H1 (cell line): ENCODE results near the gene NLRP3. TPM values are rescaled to one million over a fixed set of nuclear protein-coding genes. Genes with fewer than 3 reads are reported as not detected.

Experiments used
- ATF3 ChIP-seq: IDR thresholded peaks from 2 replicates; pipeline ENCODE4 v1.6.1; 2011; ENCODE audit warnings: low read depth, mild to moderate bottlenecking, low read length; ENCODE audit not compliant: insufficient read depth
- CEBPB ChIP-seq: IDR thresholded peaks from 2 replicates; pipeline ENCODE4 v1.6.1; 2012; ENCODE audit warnings: low read depth, low read length
- EP300 ChIP-seq, 2 experiments: IDR thresholded peaks; 1 replicate in 1 of 2; 2 replicates in 1 of 2; pipeline ENCODE4 v1.6.1; 2011 to 2012; ENCODE audit warnings: low read depth in 2 of 2, low read length in 2 of 2, mild to moderate bottlenecking in 2 of 2, borderline replicate concordance in 1 of 2, inconsistent platforms in 1 of 2, moderate library complexity in 1 of 2
- GABPA ChIP-seq: IDR thresholded peaks from 2 replicates; pipeline ENCODE4 v1.6.1; 2011; ENCODE audit warnings: mild to moderate bottlenecking, low read length, moderate library complexity, borderline replicate concordance; ENCODE audit not compliant: insufficient read depth
- KDM1A ChIP-seq: fragments of 200-600, 300-600 bp; sonication (generic); IDR thresholded peaks from 2 replicates; pipeline ENCODE4 v1.7.1; 2016; ENCODE audit warnings: mild to moderate bottlenecking, low read length, borderline replicate concordance
- POLR2AphosphoS5 ChIP-seq: IDR thresholded peaks from 2 replicates; pipeline ENCODE4 v1.6.1; 2011; ENCODE audit warnings: low read depth, low read length
- RBBP5 ChIP-seq: IDR thresholded peaks from 2 replicates; pipeline ENCODE4 v1.7.1; 2012; ENCODE audit warnings: low read depth, mild to moderate bottlenecking, inconsistent platforms, low read length, moderate library complexity, borderline replicate concordance
- RFX5 ChIP-seq: IDR thresholded peaks from 2 replicates; pipeline ENCODE4 v1.6.1; 2011; ENCODE audit warnings: low read depth, low read length, improper control_type of control experiment, borderline replicate concordance
- SIN3A ChIP-seq, 2 experiments: IDR thresholded peaks in 1 of 2; conservative IDR thresholded peaks in 1 of 2; 2 replicates each; pipeline ENCODE4 v1.6.1; 2011 to 2012; ENCODE audit warnings: low read length in 2 of 2, improper control_type of control experiment in 1 of 2, low read depth in 1 of 2, mild to moderate bottlenecking in 1 of 2
- SP1 ChIP-seq: IDR thresholded peaks from 2 replicates; pipeline ENCODE4 v1.6.1; 2011; ENCODE audit warnings: low read depth, low read length
- TAF1 ChIP-seq: IDR thresholded peaks from 2 replicates; pipeline ENCODE4 v1.6.1; 2011; ENCODE audit warnings: mild to moderate bottlenecking, low read depth, low read length
- polyA plus RNA-seq, 7 experiments: library from polyadenylated mRNA; depleted of rRNA in 3 of 7; stranded (reverse) in 5 of 7; unstranded in 2 of 7; fragments of >200 nt in 5 of 7; fragments of 200-250 nt in 2 of 7; gene quantifications; 1 replicate in 5 of 7; 2 replicates in 1 of 7; 4 replicates in 1 of 7; pipeline versions ENCODE4 v1.2.1 to v1.2.3, GENCODE V29; 2011 to 2013; ENCODE audit warnings: missing spikeins in 2 of 7, mixed read lengths in 2 of 7
- total RNA-seq: library from RNA; stranded (reverse); fragmentation: NEBNext Ultra II Directional; extraction: Animal tissue kit (Norgen Biotek cat#: 25700); gene quantifications from 2 replicates; pipeline ENCODE4 v1.2.1, GENCODE V29; 2021

NLRP3 gene
- total and polyA plus RNA-seq, 2 of the 8 experiments (the other 6 are each of a cell fraction or from before 2014, with no cell fraction given), result 0.05 to 0.19 TPM

- TF ChIP-seq RBBP5, result no peak
- no peak for TF ChIP-seq POLR2AphosphoS5
- TF ChIP-seq KDM1A, result no peak
- TF ChIP-seq RFX5, result no peak
- peak; percentile 60 for TF ChIP-seq TAF1
- TF ChIP-seq CEBPB, result no peak
- no peak for TF ChIP-seq ATF3
- 0 out of 2 replicates have a peak, but pooled peaks have one; percentile 41 for TF ChIP-seq SP1
- peak; percentile 53; the same call in 1 of the 2 replicates for TF ChIP-seq GABPA
- no peak; a peak in 1 of 4 replicates for TF ChIP-seq SIN3A (conservative IDR thresholded peaks at IDR 0.05 in 1 of 2, IDR thresholded peaks at IDR 0.05 in 1 of 2; ENCODE audit: low read depth in 1 of 2, low read length in 2 of 2)
- TF ChIP-seq EP300 (IDR thresholded peaks at IDR 0.05; ENCODE audit: borderline replicate concordance in 1 of 2, low read depth in 2 of 2, low read length in 2 of 2), result 0 out of 3 replicates have a peak, but pooled peaks of 1 of the 2 experiments have one; percentile 66
Observed at GRCh38 chr1:247390116-247390791, 25.7 kb upstream of the NLRP3 start (continued).
